GM23338 (cell line): Measurements from ENCODE around the gene OBSL1.

Experiments used
- CREB1 ChIP-seq: fragments of 250-450 bp; sonication (Bioruptor Pico); IDR thresholded peaks from 2 replicates; pipeline ENCODE4 v1.5.0; 2020; ENCODE audit warnings: low read depth, mild to moderate bottlenecking, moderate library complexity
- EZH2 ChIP-seq: fragments of 200-600 bp; sonication (generic); IDR thresholded peaks from one replicate; pipeline ENCODE4 v1.8.0; 2017; ENCODE audit warnings: antibody characterized with exemption, mild to moderate bottlenecking, low read depth; ENCODE audit not compliant: unreplicated experiment
- EZH2phosphoT487 ChIP-seq: fragments of 200-600 bp; sonication (generic); IDR thresholded peaks from one replicate; pipeline ENCODE4 v1.8.1; 2018; ENCODE audit warnings: antibody characterized with exemption; ENCODE audit not compliant: unreplicated experiment
- JUNB ChIP-seq: IDR thresholded peaks from one replicate; pipeline ENCODE4 v1.6.1; 2016; ENCODE audit warnings: antibody characterized with exemption; ENCODE audit not compliant: unreplicated experiment
- NANOG ChIP-seq: IDR thresholded peaks from 2 replicates; pipeline ENCODE4 v1.6.1; 2016; ENCODE audit warnings: antibody characterized with exemption, borderline replicate concordance
- POLR2AphosphoS5 ChIP-seq: IDR thresholded peaks from 2 replicates; pipeline ENCODE4 v1.6.1; 2016; ENCODE audit warnings: antibody characterized with exemption, low read depth
- STAT1 ChIP-seq: IDR thresholded peaks from one replicate; pipeline ENCODE4 v1.6.1; 2016; ENCODE audit warnings: antibody characterized with exemption; ENCODE audit not compliant: unreplicated experiment
- ZNF114 ChIP-seq: fragments of 250-450 bp; sonication (Bioruptor Pico); IDR thresholded peaks from 2 replicates; pipeline ENCODE4 v1.5.0; 2020; ENCODE audit warnings: mild to moderate bottlenecking, moderate library complexity
- ZNF331 ChIP-seq: fragments of 250-450 bp; sonication (Bioruptor Pico); IDR thresholded peaks from 2 replicates; pipeline ENCODE4 v1.5.0; 2020; ENCODE audit warnings: low read depth, mild to moderate bottlenecking, moderate library complexity
- TF ChIP-seq, protein P1 (sequence below), 2 experiments: fragments of 200-600 bp in 1 of 2; sonication (generic) in 1 of 2; conservative IDR thresholded peaks; 2 replicates each; pipeline versions ENCODE4 v1.5.1 to v1.6.1; 2016 to 2017; ENCODE audit warnings: antibody characterized with exemption in 2 of 2, low read depth in 2 of 2, mild to moderate bottlenecking in 2 of 2, moderate library complexity in 1 of 2
- TF ChIP-seq, protein P2 (sequence below): IDR thresholded peaks from 2 replicates; pipeline ENCODE4 v1.6.1; 2016; ENCODE audit warnings: antibody characterized with exemption
- TF ChIP-seq, protein P3 (sequence below): IDR thresholded peaks from one replicate; pipeline ENCODE4 v1.6.1; 2018; ENCODE audit warnings: antibody characterized with exemption; ENCODE audit not compliant: unreplicated experiment

DNA sequence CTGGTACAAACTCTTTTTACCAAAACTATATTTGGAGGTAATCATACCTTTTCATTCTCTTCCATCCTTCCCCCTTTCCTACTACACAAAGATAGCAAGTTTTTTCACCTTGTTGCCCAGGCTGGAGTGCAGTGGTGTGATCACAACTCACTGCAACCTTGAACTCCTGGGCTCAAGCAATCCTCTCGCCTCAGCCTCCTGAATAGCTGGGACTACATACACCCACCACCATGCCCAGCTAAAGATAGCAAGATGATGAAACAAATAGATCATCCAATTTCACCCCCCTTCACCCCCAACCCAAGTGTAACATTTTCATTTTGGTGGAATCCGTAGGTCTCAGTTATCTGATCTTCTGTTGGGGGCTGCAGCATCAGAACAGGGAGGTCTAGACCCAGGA is 21.8 kb upstream of the OBSL1 start:
- no peak for TF ChIP-seq EZH2
- TF ChIP-seq, protein P1, sequence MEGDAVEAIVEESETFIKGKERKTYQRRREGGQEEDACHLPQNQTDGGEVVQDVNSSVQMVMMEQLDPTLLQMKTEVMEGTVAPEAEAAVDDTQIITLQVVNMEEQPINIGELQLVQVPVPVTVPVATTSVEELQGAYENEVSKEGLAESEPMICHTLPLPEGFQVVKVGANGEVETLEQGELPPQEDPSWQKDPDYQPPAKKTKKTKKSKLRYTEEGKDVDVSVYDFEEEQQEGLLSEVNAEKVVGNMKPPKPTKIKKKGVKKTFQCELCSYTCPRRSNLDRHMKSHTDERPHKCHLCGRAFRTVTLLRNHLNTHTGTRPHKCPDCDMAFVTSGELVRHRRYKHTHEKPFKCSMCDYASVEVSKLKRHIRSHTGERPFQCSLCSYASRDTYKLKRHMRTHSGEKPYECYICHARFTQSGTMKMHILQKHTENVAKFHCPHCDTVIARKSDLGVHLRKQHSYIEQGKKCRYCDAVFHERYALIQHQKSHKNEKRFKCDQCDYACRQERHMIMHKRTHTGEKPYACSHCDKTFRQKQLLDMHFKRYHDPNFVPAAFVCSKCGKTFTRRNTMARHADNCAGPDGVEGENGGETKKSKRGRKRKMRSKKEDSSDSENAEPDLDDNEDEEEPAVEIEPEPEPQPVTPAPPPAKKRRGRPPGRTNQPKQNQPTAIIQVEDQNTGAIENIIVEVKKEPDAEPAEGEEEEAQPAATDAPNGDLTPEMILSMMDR (conservative IDR thresholded peaks at IDR 0.05; ENCODE audit: low read depth in 2 of 2), result no peak
- TF ChIP-seq POLR2AphosphoS5, result no peak
- TF ChIP-seq CREB1 (CRISPR knock-in tag), result no peak
- TF ChIP-seq, protein P2, sequence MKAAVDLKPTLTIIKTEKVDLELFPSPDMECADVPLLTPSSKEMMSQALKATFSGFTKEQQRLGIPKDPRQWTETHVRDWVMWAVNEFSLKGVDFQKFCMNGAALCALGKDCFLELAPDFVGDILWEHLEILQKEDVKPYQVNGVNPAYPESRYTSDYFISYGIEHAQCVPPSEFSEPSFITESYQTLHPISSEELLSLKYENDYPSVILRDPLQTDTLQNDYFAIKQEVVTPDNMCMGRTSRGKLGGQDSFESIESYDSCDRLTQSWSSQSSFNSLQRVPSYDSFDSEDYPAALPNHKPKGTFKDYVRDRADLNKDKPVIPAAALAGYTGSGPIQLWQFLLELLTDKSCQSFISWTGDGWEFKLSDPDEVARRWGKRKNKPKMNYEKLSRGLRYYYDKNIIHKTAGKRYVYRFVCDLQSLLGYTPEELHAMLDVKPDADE, result no peak
- TF ChIP-seq, protein P3, sequence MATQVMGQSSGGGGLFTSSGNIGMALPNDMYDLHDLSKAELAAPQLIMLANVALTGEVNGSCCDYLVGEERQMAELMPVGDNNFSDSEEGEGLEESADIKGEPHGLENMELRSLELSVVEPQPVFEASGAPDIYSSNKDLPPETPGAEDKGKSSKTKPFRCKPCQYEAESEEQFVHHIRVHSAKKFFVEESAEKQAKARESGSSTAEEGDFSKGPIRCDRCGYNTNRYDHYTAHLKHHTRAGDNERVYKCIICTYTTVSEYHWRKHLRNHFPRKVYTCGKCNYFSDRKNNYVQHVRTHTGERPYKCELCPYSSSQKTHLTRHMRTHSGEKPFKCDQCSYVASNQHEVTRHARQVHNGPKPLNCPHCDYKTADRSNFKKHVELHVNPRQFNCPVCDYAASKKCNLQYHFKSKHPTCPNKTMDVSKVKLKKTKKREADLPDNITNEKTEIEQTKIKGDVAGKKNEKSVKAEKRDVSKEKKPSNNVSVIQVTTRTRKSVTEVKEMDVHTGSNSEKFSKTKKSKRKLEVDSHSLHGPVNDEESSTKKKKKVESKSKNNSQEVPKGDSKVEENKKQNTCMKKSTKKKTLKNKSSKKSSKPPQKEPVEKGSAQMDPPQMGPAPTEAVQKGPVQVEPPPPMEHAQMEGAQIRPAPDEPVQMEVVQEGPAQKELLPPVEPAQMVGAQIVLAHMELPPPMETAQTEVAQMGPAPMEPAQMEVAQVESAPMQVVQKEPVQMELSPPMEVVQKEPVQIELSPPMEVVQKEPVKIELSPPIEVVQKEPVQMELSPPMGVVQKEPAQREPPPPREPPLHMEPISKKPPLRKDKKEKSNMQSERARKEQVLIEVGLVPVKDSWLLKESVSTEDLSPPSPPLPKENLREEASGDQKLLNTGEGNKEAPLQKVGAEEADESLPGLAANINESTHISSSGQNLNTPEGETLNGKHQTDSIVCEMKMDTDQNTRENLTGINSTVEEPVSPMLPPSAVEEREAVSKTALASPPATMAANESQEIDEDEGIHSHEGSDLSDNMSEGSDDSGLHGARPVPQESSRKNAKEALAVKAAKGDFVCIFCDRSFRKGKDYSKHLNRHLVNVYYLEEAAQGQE, result no peak
- no peak for TF ChIP-seq EZH2phosphoT487
- TF ChIP-seq ZNF114, result no peak
- TF ChIP-seq ZNF331 (CRISPR knock-in tag), result no peak
- no peak for TF ChIP-seq JUNB
- TF ChIP-seq STAT1, result no peak
- TF ChIP-seq NANOG, result no peak
